Ramos (cell line): ENCODE data around the gene KMT2E.

Experiments used
- in situ Hi-C: fragments of 300-500 bp; cut with MboI; formaldehyde crosslinking; loops from one replicate; pipeline ENCODE4 v1.14.3; 2022; ENCODE audit warnings: low sequenced_read_pairs; ENCODE audit not compliant: unreplicated experiment

KMT2E gene

DNA sequence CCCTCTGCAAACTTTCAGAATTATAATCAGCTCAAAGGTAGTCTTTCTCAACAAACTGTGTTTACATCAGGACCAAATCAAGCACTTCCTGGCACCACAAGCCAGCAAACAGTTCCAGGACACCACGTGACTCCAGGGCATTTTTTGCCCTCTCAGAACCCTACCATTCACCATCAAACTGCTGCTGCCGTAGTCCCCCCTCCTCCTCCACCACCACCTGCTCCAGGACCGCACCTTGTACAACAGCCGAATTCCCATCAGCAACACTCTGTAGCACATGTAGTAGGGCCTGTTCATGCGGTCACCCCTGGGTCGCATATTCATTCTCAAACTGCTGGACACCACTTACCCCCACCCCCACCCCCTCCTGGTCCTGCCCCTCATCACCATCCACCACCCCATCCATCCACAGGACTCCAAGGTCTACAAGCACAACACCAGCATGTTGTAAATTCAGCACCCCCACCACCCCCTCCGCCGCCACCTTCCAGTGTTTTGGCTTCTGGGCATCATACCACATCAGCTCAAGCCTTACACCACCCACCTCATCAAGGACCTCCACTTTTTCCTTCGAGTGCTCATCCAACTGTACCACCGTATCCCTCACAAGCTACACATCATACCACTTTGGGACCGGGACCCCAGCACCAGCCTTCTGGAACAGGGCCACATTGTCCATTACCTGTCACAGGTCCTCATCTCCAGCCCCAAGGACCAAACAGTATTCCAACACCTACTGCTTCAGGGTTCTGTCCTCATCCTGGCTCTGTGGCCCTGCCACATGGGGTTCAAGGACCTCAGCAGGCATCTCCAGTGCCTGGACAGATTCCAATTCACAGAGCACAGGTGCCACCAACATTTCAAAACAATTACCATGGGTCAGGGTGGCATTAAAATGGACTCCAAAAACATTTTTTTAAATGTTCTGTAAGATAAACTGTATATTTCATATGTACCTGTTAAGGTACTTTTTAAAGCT, 98.7 kb downstream of the KMT2E start:
- in situ Hi-C loops: no loop called here

DNA sequence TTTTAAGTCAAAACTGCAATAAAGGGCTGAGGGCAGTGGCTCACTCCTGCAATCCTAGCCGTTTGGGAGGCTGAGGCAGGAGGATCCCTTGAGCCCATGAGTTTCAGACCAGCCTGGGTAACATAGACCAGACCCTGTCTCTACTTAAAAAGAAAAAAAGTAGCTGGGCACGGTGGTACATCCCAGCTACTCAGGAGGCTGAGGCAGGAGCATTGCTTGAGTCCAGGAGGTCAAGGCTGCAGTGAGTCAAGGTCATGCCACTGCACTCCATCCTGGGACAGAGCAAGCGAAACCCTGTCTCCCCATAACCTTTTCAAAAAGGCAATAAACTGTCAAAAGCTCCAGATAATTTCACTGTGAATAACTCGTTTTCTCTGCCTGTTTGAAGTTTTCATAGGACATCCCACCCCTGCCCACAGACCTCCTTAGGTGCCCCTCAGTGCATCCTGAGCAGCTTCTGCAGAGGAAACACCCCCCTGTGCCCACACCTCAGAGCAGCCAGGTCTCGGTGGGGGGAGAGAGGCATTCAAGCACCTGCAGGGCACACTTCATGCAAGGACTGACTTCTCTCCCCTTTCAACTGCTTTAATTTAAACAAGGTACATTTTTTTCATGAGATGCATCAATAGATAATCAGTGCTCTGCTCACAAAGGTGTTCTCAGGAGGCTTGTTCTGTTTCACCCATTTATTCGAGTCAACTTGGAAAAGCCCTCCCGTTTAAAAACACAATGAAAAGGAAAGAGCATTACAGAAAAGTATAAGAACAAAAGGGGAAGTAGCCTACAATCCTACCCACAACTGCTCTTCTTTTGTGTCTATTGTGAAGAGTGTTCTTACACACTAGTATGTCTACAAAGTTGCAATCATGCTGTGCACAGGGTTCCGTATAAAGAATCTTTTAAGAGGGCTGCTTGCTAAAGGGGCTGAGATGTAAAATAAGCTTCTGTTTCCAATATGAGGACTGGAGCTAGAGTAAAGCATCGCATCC, 104.9 kb downstream of the KMT2E start:
- in situ Hi-C loops: no loop called here

DNA sequence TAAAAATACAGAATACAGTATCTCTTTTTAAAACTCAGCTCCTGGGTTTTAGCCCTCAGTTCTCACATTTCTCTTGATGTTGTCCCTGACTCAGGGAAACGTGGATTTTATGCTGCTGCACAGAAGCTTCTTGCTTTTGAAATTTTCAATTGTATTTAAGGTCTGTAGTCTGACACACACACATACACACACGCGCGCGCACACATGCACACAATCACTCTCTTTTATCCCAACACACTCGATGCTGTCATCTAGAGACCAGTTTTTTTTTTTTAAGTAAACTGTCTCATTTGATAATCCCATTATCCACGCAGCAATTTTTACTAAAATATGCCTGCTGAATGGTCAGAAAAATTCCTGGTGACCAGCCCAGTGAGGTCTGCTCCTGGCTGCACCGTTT, 108.6 kb downstream of the KMT2E start:
- in situ Hi-C loops: no loop called here

DNA sequence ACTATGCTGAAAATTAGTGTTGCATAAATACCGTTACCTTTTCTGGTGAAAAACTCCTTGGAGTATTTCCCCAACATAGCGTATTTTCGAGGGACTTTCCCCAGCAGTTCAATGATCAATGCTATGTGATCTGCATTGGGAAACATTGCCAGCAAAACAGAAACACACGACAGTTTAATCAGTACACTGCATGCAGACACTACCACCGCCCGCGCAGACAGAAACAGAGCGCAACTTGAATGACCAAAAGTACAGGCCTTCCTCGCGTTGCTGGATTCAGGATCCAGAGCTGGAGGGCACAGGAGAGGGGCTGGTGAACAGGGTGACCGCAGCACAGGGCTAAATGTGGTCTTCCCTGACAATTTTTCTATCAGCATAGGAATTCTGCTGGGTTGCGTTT, 111.7 kb downstream of the KMT2E start:
- in situ Hi-C loops: no loop called here

DNA sequence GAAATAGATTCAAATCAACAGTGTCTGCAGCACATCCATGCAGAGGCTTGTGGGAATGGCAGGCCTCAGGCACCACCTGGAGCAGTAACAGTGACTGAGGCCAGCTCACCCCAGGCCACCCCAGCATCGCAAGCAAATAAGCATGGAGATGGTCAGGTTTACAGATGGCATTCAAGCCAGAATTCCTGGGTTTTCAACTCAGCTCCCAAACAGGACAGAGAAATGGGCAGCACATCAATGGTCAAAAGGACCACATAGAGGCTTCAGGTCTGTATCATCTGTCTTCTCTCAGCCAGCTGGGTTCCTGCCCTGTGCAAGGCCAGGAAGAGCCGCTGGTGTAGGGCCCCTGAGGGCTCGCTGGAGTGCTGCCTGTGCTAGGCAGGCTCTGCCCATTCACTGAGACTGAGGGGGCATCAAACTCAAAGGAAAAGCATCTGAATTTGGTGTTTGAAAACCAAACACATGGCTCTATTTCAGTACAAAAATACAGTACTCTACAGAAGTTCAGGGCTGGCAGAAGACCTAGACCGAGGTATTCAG, 112.5 kb downstream of the KMT2E start:
- in situ Hi-C loops: no loop called here

DNA sequence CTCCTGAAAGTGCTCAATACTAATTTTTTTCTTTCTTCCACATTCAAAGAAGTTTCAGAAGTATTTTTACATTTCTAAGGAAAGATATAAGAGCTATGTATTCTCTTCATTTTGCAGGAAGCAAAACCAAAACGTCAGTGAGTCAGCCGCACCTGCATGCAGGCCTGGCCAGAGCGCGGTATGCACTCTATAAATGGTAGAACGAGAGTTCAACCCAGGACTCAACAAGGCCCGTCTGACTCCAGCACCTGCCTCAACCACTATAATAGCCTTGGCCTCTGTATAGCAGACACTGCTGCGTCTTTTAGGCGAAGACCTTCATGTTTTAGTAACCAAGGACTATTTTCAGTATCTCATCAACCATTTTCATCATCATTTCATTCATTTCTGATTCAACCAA, 113.2 kb downstream of the KMT2E start:
- in situ Hi-C loops: no loop called here

DNA sequence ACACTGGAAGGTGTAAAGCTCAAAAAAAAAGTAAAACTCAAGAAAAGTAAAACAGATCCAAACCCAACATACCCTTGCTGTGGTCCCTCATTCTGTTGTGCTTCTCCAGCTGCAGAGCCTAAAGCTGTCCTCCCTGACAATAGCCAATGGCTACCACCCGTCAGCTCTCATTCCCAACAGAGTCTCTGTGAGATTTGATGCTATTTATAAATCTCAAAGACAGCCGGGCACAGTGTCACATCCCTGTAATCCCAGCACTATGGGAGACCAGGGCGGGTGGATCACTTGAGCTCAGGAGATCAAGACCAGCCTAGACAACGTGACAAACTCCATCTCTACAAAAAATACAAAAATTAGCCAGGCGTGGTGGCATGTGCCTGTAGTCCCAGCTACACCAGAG, 116.0 kb downstream of the KMT2E start:
- in situ Hi-C loops: no loop called here

DNA sequence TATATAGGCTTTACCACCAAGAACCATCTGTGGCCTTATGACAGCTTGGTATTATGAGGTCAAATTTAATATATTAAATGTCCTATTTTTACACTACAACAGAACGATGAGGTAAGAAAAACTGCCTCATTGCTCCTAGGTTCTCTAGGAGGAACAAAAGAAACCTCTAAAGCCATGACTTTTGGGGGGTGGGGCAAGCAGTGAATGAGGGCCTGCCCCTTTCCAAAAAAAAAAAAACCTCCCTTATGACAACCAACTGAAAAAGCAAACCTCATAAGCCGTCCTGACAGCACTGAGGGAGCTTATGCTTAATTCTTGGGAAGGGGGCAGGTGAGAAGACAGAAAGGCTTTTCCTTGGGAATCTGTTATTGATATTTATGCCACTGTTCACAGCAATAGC, 116.6 kb downstream of the KMT2E start:
- in situ Hi-C loops: no loop called here

DNA sequence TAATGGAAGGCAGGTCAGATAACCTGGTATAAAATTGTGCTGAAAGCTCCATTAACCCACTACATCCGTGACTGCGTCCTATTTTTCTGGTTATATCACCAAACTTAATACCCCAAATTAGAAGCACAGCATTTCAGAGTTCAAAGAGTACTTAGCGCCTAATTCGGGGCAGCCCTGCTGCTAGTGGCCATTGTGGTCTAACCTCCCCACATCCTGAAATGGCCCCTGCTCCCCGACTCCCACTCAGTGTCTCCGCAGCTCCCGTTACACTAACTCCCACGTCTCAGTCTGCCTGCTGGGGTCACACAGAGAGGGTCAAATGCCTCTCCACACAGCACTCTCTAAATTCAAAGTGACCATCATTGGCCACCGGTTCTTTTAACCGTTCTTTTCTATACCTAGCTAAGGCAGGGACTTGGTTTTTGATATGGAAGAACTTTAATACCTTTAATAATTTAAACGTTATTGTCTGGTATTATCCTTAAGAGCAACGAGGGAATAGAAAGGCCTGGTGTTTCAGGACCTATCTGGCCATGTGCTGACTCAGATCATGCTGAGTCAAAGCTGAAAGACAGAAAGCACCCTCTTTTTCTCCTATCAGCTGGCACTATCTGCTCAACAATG, 117.1 kb downstream of the KMT2E start:
- in situ Hi-C loops: no loop called here

DNA sequence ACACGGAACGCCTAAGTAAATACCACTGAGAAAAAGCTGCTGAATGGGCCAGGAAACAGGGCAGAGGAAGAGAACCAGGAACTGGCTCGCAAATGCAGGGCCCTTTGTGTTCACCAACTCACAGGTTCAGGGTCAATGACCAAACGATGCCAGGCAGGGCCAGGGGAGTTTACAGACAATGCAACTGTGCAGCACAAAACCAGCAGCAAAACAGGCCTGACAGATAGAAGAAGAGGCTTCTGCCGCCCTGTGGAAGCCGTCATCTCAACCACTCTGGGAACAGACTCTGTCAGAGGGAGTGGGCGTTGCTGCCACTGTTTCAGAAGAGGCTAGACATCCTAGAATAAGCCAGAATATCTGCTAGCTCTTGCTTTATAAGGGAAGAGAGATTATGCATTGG, 117.9 kb downstream of the KMT2E start:
- in situ Hi-C loops: no loop called here

DNA sequence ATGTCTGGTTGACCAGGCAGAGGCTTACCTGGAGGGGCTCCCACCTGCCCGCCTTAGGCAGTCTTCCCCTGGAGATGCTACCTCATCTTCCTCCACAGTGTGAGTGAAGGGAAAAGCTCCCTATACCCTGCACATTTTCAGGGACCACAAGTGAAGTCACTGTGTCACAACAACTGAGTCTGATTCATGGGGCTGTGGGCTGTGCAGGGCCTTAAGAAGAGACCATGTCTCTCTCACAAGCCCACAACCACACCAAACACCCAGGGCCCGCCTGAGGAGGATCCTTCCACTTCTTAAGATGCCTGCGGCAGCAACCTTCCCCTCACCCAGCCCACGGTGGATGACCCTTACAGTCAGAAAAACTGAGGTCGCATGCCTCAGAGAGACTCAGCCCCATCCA, 118.3 kb downstream of the KMT2E start:
- in situ Hi-C loops: no loop called here

DNA sequence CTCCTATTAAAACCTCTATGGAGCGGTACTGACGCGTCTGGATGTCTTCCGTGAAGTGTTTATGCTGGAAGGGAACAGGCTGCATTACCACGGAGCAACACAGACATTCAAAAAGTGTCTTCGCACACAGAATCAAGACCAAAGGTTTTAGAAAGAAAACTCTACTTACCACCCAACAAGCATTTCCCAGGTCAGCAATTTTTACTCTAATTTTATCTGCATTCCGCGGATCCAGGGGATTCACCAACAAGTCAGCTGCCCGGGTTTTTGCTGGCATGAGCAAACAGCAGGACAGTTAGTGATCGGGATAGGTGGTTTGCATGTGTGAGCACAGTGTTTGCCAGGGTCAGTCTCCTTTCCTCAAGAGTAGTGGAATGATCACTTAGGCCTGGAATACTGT, 118.8 kb downstream of the KMT2E start:
- in situ Hi-C loops: no loop called here

DNA sequence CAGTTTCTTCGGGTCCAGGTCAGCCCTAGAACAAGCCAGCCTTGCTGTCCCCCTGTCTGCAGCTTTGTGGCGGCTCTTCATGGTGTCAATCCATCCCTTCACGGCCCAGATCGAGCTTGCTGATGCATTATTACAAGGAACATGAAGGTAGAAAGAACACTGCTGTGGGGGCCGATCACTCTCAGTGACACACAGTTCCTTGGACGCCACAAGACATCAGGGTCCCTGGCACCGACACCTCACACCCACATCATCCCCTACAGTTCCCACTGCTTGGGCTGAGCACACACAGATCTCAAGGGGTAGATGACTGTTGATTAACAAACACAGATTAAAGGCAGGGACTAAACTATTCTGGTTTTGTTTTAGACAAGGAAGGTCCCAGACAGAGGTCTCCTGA, 119.4 kb downstream of the KMT2E start:
- in situ Hi-C loops: no loop called here

DNA sequence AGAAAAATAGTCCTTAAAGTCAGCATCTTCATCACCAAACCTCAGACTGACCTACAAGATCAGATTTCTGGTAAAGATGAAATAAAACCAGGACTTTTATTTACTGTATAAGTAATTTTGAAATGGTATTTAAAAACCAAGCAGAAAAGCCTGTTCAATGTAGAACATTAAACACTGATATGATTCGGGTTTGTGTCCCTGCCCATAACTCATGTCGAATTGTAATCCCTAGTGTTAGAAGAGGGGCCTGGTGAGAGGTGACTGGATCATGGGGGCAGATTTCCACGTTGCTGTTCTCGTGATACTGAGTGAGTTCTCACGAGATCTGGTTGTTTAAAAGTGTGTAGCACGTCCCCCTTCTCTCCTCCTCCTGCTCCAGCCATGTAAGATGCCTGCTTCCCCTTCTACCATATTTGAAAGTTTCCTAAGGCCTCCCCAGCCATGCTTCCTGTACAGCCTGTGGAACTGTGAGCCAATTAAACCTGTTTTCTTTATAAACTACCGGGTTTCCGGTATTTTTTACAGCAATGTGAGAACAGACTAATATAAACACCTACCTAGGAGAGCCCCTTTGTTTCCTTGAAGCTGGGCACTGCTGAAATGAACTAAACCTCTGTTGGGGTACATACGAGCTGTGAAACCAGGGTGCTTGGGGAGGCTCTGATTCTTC, 120.1 kb downstream of the KMT2E start:
- in situ Hi-C loops: no loop called here

DNA sequence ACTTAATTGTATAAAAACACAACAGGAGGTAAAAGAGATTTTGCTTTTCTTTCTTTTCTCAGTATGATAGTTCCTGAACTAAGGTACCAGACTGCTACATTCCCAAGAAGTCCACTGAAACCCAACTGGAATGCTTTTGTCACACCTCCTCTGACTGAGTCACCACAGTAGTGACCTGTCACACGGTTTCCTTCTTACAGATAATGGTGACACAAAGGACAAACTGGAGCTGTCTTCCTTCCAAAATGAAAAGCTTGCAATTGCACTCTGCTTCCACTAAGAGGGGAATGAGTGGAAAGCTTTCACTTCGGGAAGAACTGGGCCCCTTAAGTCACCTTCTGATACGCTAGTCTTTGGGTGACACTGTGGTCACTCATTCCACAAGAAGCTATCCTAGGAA, 122.2 kb downstream of the KMT2E start:
- in situ Hi-C loops: no loop called here

DNA sequence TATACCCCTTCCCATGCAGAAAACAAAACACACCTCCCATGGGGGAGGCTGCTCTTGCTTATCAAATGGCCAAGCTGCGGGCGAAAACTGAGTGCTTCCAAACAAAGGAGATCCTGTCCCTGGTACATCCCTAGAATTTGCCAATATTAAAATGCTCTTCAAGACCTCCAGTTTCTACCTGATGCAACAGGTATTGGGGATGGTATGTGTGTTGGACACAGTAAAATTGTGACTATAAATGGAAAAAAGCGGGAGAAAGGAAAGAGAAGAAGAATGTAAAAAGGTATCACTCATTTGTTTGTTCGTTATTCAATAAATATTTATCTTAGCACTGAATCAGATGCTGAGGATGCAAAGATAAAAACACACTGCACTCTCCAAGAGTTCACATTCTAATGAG, 123.9 kb downstream of the KMT2E start:
- in situ Hi-C loops: no loop called here

DNA sequence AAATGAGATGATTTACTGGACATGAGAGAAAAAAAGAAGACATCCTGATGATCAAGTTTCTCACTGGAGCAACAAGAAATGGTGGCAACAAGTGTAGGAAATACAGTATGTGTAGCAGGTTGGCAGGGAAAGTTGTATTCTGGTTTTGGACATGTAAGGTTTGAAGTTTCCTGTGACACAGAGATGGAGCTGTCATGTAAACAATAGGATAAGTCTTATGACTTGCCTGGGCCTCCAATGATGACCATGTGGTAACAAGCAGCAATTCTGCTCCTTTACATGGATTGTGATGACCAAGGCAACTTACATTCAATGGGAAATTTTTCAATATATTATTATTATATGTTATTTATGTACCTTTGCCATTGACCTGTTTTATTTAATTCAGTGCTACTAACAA, 125.4 kb downstream of the KMT2E start:
- in situ Hi-C loops: no loop called here

DNA sequence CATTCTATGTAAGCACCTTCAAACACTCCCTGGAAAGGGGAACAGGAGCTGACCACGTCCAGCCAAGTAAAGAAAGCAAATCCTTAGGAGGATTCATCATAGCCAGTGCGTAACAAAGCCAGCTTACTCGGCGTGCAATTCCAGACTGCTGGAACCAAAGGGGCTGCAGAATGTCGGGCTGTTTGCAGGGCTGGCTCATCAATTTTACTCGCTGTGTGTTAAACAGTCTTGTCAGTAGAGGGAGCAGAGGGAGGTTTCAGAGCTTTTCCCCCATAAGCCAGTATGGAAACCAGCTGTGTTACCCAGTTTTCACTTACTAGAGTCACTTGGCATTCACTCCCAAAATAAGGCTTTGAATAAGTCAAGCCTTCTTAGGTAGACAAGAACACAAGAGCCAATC, 127.1 kb downstream of the KMT2E start:
- in situ Hi-C loops: no loop called here

DNA sequence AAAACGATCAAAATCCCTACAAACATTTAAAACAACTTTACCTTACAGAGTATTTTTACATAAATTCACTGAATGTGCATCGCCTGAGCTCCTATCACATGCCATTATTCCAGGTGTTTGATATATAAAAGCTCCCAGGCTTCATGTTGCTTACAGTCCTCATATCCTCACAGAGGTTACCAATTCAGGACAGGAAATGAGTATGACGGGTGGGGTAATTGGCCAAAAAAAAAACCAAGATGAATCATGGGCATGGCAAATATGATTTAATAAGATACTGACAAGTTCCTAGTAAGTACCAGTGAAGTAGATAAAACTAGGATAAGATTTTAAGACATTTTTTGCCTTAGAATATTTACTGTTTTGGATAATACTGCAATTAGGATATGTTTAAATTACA, 135.8 kb downstream of the KMT2E start:
- in situ Hi-C loops: no loop called here

DNA sequence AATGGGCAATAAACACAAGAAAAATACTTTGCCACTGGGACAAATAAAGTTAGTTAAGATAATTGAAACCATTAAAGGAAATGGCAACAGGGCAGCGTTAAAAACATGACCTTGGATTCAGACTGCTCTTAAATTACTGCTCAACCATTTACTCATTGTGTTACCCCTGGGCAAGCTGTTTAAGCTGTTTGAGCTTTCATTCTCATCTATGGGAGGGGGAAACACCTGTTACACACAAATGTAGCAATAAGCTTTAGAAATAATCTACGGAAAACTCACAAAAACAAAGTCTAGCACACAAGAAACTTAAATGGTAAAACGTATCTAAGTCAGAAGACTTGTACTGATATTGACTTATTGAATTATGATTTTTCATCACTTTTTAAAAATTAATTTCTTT, 137.1 kb downstream of the KMT2E start:
- in situ Hi-C loops: no loop called here
